Stimulated activated naive B cell treated with anti-CD40 and anti-IgM and Interleukin-4, amounts not matched to agents 10 μg/mL and 1 μg/mL and 100 μg/mL, for 72 hours (primary cell): ENCODE data around the gene TRPC3.

Experiments used
- ATAC-seq, 2 donors: fragments of 150-1000 bp; cut with Tn5 transposase; replicated peaks; 2 replicates each; pipeline ENCODE4 v1.10.0; 2021; ENCODE audit warnings: moderate library complexity in 1 of 2
- DNase-seq: peaks from one replicate; pipeline ENCODE4 v3.0.0; 2021
- H3K27ac Mint-ChIP-seq: one replicate; pipeline ENCODE4 v1.8.0; 2022; ENCODE audit warnings: mild to moderate bottlenecking, mixed read lengths
- H3K27me3 Mint-ChIP-seq, 2 donors: one replicate each; pipeline ENCODE4 v1.8.0; 2022; ENCODE audit warnings: mixed read lengths in 2 of 2
- H3K36me3 Mint-ChIP-seq, 2 donors: one replicate each; pipeline ENCODE4 v1.8.0; 2022; ENCODE audit warnings: mixed read lengths in 2 of 2, mild to moderate bottlenecking in 1 of 2
- H3K4me1 Mint-ChIP-seq, 2 donors: one replicate each; pipeline ENCODE4 v1.8.0; 2022; ENCODE audit warnings: mixed read lengths in 2 of 2, mild to moderate bottlenecking in 1 of 2
- H3K4me3 Mint-ChIP-seq, 2 donors: one replicate each; pipeline ENCODE4 v1.8.0; 2022; ENCODE audit warnings: mild to moderate bottlenecking in 2 of 2, mixed read lengths in 2 of 2, moderate library complexity in 1 of 2
- H3K9me3 Mint-ChIP-seq, 2 donors: one replicate each; pipeline ENCODE4 v1.8.0; 2022; ENCODE audit warnings: mixed read lengths in 2 of 2, mild to moderate bottlenecking in 1 of 2

The TRPC3 gene

DNA sequence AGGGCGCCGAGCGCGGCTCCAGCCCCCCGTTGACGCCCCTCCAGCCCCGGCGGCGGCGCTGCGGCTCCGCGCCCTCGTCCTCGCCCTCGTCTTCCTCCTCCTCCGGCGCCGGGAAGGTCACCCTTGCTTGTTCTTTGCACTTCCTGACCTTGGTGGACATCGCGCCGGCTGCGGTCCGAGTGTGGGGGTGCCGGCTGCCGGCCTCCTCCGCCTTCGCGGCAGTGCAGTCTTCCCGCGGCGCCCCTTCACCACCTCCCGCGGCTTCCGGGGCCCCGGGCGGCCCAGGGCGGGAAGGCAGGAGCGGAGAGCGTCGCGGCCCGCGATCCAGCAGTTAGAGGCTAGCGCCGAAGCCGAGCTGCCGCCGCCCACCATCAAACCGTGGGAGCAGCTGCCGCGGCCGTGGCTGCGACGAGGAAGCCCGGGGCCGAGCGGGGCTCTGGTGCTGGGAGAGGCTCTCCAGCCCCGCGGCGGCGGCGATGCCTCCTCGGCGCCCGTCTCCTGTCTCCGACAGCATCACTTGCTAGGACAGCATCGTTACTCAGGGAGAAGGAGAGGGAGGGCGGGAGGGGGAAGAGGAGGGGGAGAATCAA lies at the start of gene TRPC3:
TSS of gene TRPC3 (minus strand) at position 540 of the 590 bp plus-strand sequence. CDS start at position 160, 380 bp downstream.
- H3K36me3 Mint-ChIP-seq: no peaks in the 10 kb centered on the region
- DNase-seq: peak; percentile 2
- no peaks in the 10 kb centered on the region for H3K9me3 Mint-ChIP-seq
- H3K4me1 Mint-ChIP-seq: peaks cover 9 to 13% of the 10 kb centered on the region in 2 donors
- no peak within 1 kb of the TSS for H3K27ac Mint-ChIP-seq
- H3K4me3 Mint-ChIP-seq: peak within 1 kb of the TSS; percentile 84 to 85
- peak; percentile 17 to 27 for ATAC-seq
- H3K27me3 Mint-ChIP-seq: peaks cover 46 to 61% of the 10 kb centered on the region in 2 donors

DNA sequence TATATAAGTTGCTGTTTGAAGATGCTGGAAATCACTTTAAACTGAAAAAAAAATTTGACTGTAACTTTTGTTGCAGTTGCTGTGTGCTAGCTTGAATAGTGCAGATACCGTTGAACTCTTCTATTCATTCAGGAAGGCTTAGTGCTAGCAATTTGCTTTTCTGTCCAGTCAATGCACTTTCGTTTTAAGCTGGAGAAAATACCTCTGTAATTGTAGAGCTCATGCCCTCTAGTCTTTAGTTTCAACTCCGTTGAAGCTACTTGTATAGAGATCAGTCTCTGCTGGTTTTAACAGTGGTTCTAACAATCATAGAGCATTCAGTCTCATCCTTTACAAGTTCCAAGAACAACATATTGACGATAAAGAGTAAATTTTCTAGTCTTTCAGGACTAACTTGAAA lies 49.0 kb upstream of the TRPC3 start:
- Mint-ChIP-seq H3K9me3 (no peaks in the 10 kb centered on the region), H3K4me3 (no peak overlapping the region), H3K27ac (no peak overlapping the region), H3K27me3 (peaks cover 11 to 14% of the 10 kb centered on the region in 2 donors), H3K36me3 (no peaks in the 10 kb centered on the region), H3K4me1 (no peaks in the 10 kb centered on the region)
- no peak for DNase-seq
- no peak for ATAC-seq

DNA sequence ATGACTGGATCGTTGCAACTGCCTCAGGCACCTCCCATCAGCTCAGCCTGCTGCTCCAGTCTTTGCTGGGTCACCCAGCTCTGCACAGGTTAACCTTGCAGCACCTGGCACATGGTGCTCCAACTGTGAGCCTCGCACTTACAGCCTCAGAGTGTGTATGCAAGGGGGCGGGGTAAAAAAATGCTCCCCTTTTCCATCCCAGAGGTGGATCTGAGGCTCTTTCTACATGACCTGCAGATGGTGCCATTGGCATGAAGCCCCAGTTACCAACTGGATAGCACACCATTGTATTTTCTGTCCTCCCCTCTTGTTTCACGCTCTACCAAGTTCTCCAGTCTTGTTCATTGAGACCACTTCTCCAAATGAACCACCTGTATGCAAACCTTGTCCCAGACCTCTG lies 46.2 kb upstream of the TRPC3 start:
- Mint-ChIP-seq H3K36me3 (no peaks in the 10 kb centered on the region), H3K4me1 (no peaks in the 10 kb centered on the region), H3K9me3 (no peaks in the 10 kb centered on the region), H3K27me3 (peaks cover 10 to 25% of the 10 kb centered on the region in 2 donors), H3K4me3 (no peak overlapping the region), H3K27ac (no peak overlapping the region)
- DNase-seq (no peak), ATAC-seq (no peak)

DNA sequence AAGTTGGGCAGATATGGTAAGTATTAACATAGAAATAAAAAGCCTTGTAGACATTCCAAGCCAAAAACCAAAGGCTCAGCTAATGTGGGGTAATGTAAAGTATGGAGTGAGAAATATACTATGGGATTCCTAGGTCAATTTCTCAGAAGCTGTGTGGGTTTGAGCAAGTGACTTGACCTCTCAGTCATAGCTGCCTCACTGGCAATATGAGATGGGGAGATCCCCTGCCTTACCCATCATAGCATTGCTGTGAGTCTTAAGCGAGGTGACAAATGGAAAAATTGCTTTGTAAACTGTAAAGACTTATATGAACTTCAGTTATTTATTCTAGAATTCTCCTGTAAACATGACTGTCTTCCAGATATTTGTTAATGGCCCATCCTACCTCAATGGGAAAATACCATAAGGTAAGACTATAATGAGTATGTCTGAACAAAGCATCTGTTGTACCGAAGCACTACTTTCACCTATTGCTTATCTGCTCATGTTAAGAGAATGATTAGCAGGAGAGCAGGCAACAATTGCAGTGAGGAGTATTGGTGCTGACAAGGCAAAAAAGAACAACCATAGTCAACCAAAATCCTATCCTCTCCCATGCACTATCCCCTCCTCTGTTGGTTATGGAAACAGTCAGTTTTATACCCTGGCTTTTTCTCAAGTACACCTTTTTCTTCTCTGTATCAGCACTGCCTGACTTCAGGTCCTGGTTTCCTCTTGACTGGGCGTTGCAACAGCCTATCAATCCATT lies 44.1 kb upstream of the TRPC3 start:
- Mint-ChIP-seq H3K9me3 (no peaks in the 10 kb centered on the region), H3K27me3 (peaks cover 7 to 19% of the 10 kb centered on the region in 2 donors), H3K4me3 (no peak overlapping the region), H3K27ac (no peak overlapping the region), H3K4me1 (no peaks in the 10 kb centered on the region), H3K36me3 (no peaks in the 10 kb centered on the region)
- DNase-seq (no peak), ATAC-seq (no peak)

DNA sequence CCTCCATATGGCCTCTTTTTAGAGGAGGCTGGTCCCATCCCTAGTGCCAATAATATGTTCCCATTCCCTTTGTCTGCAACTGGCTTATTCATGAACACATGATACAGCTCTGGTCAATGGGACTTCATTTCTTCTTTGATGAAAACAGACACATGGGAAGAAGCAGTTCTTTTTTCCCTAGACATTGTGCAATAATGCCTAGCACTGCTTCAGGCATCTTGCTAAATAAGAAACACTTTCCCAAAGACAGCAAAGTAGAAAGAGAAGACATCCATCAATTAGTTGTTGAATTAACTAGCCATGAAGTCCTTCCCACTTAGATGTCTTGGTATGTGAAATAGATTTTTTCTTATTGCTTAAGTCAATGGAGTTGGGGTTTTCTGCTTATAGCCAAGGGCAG lies 40.1 kb upstream of the TRPC3 start:
- DNase-seq (no peak), ATAC-seq (no peak)
- no peaks in the 10 kb centered on the region for H3K36me3 Mint-ChIP-seq
- H3K27me3 Mint-ChIP-seq: peaks cover 21 to 40% of the 10 kb centered on the region in 2 donors
- H3K4me1 Mint-ChIP-seq: no peaks in the 10 kb centered on the region
- no peak overlapping the region for H3K4me3 Mint-ChIP-seq
- H3K9me3 Mint-ChIP-seq: no peaks in the 10 kb centered on the region
- no peak overlapping the region for H3K27ac Mint-ChIP-seq

DNA sequence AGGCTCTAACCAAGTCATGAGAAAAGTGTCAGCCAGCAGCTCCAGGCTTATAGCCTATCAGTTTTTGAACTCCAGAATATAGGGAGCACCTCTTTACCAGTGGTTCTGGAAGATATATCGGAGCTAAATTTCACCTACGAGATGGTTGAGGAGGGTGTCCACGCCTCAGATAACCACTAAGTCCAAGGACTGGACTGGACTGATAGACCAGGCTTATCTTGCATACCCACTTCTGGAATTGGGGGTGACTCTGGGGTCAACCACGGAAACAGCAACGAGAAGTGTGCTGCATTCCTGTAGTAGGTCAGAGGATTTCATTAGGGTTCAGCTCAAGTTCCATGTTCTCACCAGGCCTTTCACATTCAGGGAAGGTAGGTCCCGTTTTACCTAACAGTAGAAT lies 38.6 kb upstream of the TRPC3 start:
- H3K4me3 Mint-ChIP-seq: no peak overlapping the region
- no peak for DNase-seq
- H3K27ac Mint-ChIP-seq: no peak overlapping the region
- ATAC-seq: no peak
- no peaks in the 10 kb centered on the region for H3K9me3 Mint-ChIP-seq
- no peaks in the 10 kb centered on the region for H3K4me1 Mint-ChIP-seq
- peaks cover 25 to 39% of the 10 kb centered on the region in 2 donors for H3K27me3 Mint-ChIP-seq
- no peaks in the 10 kb centered on the region for H3K36me3 Mint-ChIP-seq

DNA sequence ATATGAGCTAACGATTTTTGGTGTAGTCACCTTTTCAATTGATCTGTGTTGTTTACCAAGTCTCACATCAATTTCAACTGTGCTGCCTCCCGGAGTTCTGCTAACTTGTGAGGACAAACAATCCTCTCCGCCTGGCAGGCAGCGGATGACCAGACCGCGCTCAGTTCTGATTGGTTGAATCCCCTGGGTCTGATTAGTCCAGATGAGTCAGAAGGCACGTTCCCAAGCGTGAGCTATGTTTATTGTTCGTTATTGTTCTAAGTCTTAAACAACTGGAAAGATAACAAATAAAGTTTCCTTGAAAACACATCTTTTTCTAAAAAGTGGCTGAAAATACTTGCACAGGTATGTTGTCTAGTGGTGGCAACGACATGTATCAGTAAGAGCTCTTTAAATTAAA lies 37.9 kb upstream of the TRPC3 start:
- H3K9me3 Mint-ChIP-seq: no peaks in the 10 kb centered on the region
- no peak overlapping the region for H3K27ac Mint-ChIP-seq
- peaks cover 25 to 35% of the 10 kb centered on the region in 2 donors for H3K27me3 Mint-ChIP-seq
- no peaks in the 10 kb centered on the region for H3K4me1 Mint-ChIP-seq
- ATAC-seq (no peak), DNase-seq (no peak)
- H3K36me3 Mint-ChIP-seq: no peaks in the 10 kb centered on the region
- no peak overlapping the region for H3K4me3 Mint-ChIP-seq

DNA sequence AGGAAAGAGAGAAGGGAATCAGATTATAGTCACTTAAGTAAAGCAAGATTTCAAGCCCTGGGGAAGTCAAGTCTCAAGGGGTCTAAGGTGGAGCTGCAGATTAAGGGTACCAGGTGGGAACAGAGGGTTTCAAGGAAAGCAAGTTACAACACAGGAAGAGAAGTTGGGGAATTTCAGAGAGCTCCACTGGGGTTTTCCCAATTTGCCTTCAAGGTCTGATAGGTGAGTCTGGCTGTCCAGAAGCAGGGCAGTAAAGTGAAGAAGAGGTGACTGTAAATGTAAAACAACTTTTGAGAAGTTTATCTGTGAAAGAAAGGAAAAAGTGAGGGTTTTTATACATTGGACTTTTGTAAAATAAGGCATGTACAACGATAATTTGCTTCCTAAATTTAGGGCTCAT lies 37.1 kb upstream of the TRPC3 start:
- H3K4me1 Mint-ChIP-seq: no peaks in the 10 kb centered on the region
- H3K9me3 Mint-ChIP-seq: no peaks in the 10 kb centered on the region
- no peak for ATAC-seq
- no peak overlapping the region for H3K27ac Mint-ChIP-seq
- H3K36me3 Mint-ChIP-seq: no peaks in the 10 kb centered on the region
- no peak overlapping the region for H3K4me3 Mint-ChIP-seq
- peaks cover 25 to 32% of the 10 kb centered on the region in 2 donors for H3K27me3 Mint-ChIP-seq
- DNase-seq: no peak

DNA sequence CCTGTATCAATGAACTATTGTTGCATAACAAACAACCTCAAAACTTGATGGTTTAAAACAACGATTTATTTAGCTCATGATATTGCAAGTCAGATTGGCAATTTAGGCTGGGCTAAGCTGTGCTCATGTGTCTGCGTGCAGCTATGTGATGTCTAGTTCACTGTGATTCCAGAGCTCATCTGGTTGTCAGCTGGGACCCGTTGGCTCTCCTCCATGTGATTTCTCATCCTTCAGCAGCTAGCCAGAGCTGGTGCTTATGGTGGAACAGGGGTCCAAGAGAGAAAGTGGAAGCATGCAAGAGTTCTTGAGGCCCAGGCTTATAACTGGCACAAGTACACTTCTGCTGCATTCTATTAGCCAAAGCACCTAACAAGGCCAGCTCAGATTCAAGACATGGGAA lies 28.8 kb upstream of the TRPC3 start:
- no peaks in the 10 kb centered on the region for H3K36me3 Mint-ChIP-seq
- H3K27ac Mint-ChIP-seq: no peak overlapping the region
- H3K4me1 Mint-ChIP-seq: peaks cover 9 to 15% of the 10 kb centered on the region in 2 donors
- no peaks in the 10 kb centered on the region for H3K9me3 Mint-ChIP-seq
- peaks cover 7 to 12% of the 10 kb centered on the region in 2 donors for H3K27me3 Mint-ChIP-seq
- DNase-seq (no peak), ATAC-seq (no peak)
- no peak overlapping the region for H3K4me3 Mint-ChIP-seq

DNA sequence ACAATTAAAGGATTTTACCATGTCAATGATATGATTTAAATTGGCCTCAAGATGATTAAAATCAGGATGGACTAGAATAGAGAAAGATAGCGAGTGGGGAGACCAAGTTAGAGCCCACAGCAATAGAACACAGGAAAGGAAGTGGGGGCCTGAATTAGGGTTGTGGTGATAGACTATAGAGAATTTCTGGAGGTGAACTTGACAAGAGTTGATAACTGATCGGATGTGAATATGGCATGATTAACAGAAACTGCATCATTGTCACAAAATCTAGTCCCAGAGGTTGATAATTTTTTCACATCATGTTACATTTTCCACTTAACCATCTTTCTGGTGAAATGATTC lies 26.3 kb upstream of the TRPC3 start:
- Mint-ChIP-seq H3K36me3 (no peaks in the 10 kb centered on the region), H3K4me1 (peaks cover 9 to 20% of the 10 kb centered on the region in 2 donors), H3K4me3 (no peak overlapping the region), H3K27me3 (peaks cover 3 to 12% of the 10 kb centered on the region in 2 donors), H3K27ac (no peak overlapping the region), H3K9me3 (no peaks in the 10 kb centered on the region)
- ATAC-seq (peak; percentile 20 to 29), DNase-seq (no peak)

DNA sequence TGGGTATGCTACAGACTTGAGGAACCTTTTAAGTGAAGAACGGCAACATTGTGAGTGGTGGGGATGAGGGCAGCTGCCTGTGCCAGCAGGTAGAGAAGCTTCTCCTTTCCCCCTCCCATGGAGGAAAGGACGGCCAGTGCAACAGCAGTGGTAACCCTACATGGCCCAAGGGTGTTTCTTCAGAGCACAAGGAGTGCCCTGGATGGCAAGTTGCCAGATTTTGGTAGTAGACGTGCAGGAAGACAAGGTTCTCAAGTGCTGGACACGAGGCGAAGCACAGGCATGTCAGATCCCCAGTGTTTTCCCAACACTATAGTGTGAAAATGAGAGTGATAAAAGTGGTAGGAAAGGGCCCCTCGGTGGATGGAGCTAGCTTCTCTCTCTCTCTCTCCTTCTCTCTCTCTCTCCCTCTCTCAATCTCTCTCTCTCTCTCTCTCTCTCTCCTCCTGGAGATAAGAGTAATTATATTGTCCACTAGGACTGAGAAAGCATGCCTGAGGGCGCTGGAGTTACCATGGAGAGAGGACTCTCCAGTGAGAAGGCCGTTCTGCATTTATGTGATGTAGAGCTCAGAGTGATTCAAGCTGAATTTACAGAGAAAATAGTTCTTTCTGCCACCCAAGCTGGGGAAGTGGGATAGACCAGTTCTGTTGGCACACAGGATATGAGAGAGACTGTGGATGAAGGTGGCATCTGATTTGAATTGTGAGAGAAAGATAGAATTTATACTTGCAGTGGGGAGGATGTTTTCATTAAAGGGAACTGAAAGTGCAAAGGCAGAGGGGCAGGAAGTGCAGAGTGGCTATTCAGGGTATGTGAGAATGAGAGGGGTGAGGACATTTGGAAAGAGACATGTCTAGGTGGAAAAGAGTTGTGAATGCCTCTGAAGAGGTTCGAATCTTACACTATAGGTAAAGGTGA lies 25.7 kb upstream of the TRPC3 start:
- DNase-seq (peak; percentile 2), ATAC-seq (peak; percentile 88 to 97)
- no peak overlapping the region for H3K4me3 Mint-ChIP-seq

DNA sequence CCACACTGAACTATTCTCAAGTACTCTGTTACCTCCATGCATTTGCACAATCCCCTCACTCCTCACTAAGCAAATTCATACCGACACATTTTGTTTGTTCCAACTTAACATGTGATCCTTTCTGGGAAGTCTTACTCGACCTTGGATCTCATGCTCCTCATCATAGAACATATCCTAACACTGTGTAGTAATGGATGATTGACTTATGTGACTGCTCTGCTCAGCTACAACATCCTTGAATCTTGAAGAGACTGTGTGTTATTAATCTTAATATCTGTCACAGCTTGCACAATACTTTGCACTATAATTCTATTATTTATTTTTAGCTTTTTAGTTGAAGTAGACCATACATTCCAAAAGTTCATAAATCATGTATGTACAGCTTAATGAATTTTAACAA lies 23.9 kb upstream of the TRPC3 start:
- Mint-ChIP-seq H3K27me3 (peaks cover 6 to 13% of the 10 kb centered on the region in 2 donors), H3K4me3 (no peak overlapping the region), H3K27ac (no peak overlapping the region), H3K9me3 (no peaks in the 10 kb centered on the region), H3K4me1 (peaks cover 9 to 20% of the 10 kb centered on the region in 2 donors), H3K36me3 (no peaks in the 10 kb centered on the region)
- ATAC-seq: no peak
- DNase-seq: no peak

More for the DNA sequence above, 25.7 kb upstream of the TRPC3 start:
- Mint-ChIP-seq H3K27ac (no peak overlapping the region), H3K4me1 (peaks cover 9 to 20% of the 10 kb centered on the region in 2 donors), H3K27me3 (peaks cover 0 to 9% of the 10 kb centered on the region in 2 donors), H3K36me3 (no peaks in the 10 kb centered on the region), H3K9me3 (no peaks in the 10 kb centered on the region)

DNA sequence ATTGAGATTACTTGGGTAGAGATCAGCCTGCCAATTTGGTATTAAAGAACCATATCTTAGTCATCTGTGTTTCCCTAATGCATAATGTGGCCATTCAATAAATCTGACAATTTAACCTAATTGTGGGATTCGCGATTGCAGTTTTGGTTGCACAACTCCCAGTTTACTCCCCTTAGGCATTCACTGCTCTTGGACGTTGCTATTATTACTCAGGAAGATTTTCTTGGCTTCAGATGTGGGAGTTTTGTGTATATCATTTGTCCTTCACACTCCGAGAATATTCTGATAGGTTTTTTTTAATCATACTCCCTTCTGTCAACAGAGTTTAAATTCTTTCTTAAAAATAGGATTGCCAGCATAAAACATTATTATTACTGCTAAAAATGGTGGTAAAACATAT lies 22.0 kb upstream of the TRPC3 start:
- H3K27ac Mint-ChIP-seq: no peak overlapping the region
- peaks cover 11 to 18% of the 10 kb centered on the region in 2 donors for H3K27me3 Mint-ChIP-seq
- H3K9me3 Mint-ChIP-seq: no peaks in the 10 kb centered on the region
- no peaks in the 10 kb centered on the region for H3K36me3 Mint-ChIP-seq
- H3K4me1 Mint-ChIP-seq: peaks cover 9 to 20% of the 10 kb centered on the region in 2 donors
- no peak for ATAC-seq
- DNase-seq: no peak
- no peak overlapping the region for H3K4me3 Mint-ChIP-seq

DNA sequence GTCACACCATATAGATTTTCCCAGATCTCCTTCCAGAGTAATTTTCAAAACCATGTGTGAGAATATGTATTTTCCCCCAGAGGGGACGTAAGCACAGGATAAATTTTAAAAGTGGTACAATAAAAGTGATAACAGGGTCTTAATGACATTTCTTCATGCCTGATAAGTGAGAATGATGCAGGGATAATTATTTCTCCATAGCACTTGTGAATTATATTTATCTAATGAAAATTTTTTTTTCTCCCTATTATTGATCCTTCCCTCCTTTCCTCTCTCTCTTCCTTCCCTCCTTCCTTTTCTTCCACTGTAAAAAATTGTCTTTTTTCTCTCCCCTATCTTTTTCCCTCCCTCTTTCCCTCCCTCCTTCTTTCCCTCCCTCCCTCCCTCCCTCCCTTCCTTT lies 17.0 kb upstream of the TRPC3 start:
- Mint-ChIP-seq H3K36me3 (no peaks in the 10 kb centered on the region), H3K27me3 (peaks cover 15 to 22% of the 10 kb centered on the region in 2 donors), H3K27ac (no peak overlapping the region), H3K4me1 (peaks cover 0 to 6% of the 10 kb centered on the region in 2 donors), H3K4me3 (no peak overlapping the region), H3K9me3 (peaks cover under 1% of the 10 kb centered on the region in 2 donors)
- DNase-seq (no peak), ATAC-seq (no peak)
